Measurements from ENCODE around the gene JAK3.
"Not testable (repeated sequence)": the region's sequence is repeated elsewhere in the genome, so short reads cannot be mapped to it uniquely, and the experiment has no call there.

The JAK3 gene

DNA sequence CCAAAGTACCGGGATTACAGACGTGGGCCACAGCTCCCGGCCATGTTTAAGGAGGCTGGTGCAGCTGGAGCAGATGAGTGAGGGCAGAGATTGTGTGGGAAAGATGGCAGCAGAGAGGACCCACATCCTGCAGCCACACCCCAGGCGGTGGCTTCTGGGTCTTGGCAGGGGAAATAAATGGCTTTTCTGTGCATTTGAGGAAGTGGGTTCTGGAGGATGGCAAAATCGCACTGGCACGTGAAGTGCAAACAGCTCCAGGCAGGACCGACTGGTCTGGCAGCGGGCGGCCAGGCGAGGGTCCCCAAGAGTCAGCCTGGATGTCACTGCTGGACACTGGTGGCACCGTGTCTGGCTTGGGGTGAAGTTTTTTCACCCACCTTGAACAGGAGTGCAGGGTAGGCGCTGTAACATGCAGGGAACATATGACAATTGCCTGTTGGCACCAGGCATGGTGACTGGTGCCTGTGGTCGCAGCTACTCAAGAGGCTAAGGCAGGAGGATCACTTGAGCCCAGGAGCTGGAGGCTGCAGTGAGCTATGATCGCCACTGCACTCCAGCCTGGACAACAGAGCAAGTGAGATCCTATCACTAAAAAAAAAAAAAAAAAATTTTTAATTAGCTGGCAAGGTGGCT is 44.4 kb downstream of the JAK3 start:
- no peak for DNase-seq (ENCODE audit: low read depth in 2 of 2)

GRCh38 chr19:17802137-17802858 is 45.5 kb downstream of the JAK3 start:
- DNase-seq (ENCODE audit: low read depth in 2 of 2) = no peak

DNA sequence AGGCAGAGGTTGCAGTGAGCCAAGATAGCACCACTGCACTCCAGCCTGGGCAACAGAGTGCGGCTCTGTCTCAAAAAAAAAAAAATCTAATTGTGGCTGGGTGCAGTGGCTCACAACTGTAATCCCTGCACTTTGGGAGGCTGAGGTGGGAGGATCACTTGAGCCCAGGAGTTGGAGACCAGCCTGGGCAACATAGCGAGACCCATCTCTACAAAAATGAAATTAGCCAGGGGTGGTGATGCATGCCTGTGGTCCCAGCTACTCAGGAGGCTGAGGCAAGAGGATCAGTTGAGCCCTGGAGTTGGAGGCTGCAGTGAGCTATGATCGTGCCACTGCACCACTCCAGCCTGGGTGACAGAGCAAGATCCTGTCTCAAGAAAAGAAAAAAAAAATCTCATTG is 49.2 kb downstream of the JAK3 start:
- DNase-seq (ENCODE audit: low read depth in 2 of 2) = not testable (repeated sequence)

DNA sequence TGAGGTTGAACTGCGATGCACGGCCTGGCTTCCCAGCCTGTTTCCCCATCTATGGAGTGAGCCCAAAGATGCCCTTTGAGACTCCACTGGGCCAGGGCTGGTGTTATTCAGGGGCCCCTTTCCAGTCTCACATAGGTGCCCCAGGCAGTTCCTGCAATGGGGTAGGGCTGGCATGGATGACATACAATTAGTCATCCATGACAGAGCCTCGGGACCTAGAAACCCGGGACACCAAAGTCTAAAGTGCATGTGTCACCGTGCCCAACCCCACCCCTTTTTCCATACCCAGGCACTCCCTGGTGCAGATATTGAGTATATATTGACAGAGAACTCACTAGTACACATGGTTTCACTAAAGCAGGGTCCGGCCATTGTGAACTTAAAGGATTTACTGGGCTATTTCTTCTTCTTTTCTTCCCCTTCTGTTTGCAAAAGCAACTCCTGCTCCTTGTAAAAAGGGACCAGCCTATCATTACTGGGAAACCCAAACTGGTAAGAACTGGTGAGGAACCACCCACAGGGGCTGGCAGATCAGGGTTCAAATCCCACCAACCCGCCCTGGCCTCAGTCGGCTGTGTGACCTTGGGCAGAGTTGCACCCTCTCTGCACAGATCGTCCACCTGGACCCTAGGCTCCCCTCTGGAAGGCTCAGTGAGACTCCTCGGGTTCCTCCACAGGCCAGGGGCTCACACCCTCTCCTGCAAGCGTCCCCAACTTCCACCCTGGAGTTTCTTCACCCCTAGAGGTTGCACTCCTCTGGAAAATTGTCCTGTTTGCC is 50.2 kb downstream of the JAK3 start:
- DNase-seq (ENCODE audit: low read depth in 2 of 2) = no peak

DNA sequence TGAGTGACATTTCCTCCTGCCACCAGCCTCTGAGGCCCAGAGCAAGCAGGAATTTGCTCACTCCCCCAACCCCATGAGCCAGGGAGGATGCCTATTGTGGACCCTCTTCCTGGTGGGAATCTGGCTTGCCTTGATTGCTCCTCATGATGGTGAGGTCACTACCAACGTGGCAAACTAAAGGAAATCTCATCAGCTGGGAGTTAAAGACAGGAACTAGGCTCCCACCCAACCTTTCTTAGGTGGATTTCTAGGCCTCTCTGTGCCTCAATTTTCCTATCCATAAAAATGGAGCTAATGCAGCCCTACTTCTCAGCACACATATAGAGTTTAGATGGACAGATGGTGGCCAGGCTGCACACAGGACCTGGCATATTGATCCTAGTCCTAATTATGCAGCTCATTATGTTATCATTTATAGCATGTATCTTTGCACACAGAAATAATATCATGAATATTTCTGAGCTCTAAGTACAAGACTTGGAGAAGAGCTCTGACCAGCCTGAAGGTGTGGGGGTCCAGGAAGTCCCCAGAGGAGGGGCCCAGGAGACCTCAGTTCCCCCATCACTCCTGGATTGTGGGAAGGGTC is 50.9 kb downstream of the JAK3 start:
- no peak for DNase-seq (ENCODE audit: low read depth in 2 of 2)

DNA sequence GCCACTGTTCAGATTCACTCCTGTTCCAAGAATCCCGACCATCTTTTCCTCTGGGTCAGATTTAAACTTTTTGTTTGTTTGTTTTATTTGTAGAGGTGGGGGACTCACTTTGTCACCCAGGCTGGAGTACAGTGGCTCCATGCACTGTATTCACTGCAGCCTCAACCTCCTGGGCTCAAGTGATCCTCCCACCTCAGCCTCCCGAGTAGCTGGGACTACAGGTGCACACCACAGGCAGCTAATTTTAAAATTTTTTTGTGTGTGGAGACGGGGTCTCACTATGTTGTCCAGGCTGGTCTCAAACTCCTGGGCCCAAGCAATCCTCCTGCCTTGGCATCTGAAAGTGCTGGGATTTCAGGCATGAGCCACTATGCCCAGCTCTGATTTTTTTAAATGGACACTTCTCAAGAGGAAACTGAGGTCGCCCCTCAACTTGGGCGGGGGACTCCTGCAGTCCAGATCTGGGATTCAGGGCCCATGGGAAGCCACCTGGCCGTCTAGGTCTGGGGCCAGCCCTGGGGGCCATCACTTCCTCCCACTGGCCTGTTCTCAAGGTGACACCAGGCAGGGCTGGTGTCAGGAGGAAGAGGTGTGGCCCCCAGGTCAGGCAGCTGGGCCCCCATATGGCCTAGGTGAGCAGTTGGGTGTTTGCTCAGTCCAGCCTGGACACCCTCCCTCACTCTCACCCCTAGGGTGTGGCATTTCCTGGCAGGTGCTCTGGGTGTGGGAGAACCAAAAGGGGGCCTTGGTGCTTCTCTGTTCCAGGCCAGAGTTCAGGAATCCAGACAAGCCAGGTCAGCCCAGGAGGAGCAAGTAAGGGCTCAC is 51.6 kb downstream of the JAK3 start:
- no peak for DNase-seq (ENCODE audit: low read depth in 2 of 2)

- no peak for DNase-seq (ENCODE audit: low read depth in 2 of 2)
Observed at GRCh38 chr19:17795495-17795856, 52.3 kb downstream of the JAK3 start.

DNA sequence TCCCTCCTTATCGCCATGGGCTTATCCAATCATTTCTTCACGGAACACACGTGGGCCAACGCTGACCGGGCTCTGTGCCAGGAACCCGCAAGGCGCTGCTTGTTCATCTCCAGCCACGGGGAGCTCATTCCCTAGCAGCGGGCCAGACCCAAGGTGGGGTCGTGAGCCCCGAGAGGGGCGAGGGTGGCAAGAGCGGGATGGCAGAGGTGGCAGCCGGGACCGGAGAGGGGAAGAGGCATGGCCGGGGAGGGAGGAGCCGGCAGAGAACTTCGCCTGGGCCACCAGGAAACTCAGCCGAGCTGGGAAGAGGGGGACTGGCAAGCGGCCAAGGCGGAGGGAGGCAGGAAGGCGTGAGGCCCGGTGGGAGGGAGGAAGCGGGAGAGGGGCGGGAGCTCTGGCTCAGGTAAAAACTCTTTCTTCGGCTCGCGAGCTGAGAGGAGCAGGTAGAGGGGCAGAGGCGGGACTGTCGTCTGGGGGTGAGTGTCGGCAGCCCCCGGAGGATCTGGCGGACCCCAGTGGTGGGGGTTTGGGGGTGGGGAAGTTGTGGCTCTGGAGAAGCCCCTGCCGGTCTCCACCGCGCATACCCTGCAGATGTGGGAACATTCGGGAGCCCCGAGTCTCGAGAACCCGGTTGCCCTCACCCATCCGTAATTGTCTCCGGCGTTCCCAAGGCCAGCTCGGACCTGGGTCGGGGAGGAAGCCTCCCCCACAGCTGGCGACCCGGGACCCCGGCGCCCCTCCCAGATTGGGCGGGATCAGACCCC is 52.9 kb downstream of the JAK3 start, which contains the start of gene B3GNT3:
Gene B3GNT3, plus strand, starts transcription at position 408 of the 764 bp plus-strand sequence. CDS start 12,670 bp downstream, outside the sequence.
- no peak for DNase-seq (ENCODE audit: low read depth in 2 of 2)

GRCh38 chr19:17794412-17794730 is 53.4 kb downstream of the JAK3 start:
- DNase-seq (ENCODE audit: low read depth in 2 of 2) = no peak

GRCh38 chr19:17790059-17790780 is 57.6 kb downstream of the JAK3 start:
- no peak for DNase-seq (ENCODE audit: low read depth in 2 of 2)

- no peak for DNase-seq (ENCODE audit: low read depth in 2 of 2)
Observed at GRCh38 chr19:17788632-17789031, 59.1 kb downstream of the JAK3 start.

GRCh38 chr19:17787274-17787913 is 60.4 kb downstream of the JAK3 start:
- DNase-seq (ENCODE audit: low read depth in 2 of 2) = no peak

DNA sequence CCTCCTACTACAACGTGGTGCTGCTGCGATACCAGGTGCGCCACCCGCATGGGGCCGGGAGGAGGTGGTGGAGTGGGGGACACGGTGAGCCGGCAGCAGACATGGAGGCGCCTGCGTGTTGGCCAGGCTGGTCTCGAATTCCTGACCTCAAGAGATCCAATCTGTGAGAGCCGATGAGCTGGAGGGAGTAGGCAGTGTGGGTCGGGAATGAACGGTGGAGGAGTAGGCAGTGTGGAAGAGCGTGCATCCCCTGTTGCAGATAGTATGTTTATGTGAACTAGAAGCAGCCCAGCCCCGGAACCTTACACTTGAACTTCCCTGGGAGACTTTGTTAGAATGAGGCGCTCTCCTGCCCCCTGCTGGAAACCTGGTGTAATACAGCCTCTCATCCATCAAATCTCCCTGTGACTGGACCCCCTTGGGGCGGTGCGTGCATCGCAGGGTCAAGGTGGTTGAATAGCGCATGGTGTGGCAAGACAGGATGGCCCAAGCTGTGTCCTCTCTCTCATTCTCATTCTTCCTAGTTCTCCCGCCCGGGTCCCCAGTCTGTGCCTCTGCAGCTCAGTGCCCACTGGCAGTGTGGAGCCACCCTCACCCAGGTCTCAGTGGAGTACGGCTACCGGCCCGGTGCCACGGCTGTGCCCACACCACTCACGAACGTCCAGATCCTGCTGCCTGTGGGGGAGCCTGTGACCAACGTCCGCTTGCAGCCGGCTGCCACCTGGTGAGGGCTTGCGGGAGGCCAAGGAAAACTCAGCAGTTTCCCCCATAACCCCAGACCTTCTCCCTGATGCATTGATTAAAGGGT is 63.4 kb downstream of the JAK3 start:
- peak; percentile 62 to 67 for DNase-seq (ENCODE audit: low read depth in 2 of 2)

DNA sequence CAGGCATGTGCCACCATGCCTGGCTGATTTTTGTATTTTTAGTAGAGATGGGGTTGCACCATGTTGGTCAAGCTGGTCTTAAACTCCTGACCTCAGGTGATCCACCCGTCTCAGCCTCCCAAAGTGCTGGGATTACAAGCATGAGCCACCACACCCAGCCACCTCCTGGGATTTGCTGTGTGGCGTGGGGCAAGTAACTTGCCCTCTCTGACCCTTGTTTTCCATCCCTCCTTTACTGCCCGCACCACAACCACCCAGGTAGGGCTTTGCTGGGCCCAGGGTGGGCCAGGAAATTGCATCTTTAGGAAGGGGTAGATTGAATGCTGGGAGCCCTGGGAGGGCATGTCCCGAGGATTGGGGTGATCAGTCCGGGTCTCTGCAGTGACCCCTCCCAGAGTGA is 64.1 kb downstream of the JAK3 start:
- not testable (repeated sequence) for DNase-seq (ENCODE audit: low read depth in 2 of 2)

- DNase-seq (ENCODE audit: low read depth in 2 of 2) = no peak
Observed at GRCh38 chr19:17780781-17781180, 67.0 kb downstream of the JAK3 start.

DNA sequence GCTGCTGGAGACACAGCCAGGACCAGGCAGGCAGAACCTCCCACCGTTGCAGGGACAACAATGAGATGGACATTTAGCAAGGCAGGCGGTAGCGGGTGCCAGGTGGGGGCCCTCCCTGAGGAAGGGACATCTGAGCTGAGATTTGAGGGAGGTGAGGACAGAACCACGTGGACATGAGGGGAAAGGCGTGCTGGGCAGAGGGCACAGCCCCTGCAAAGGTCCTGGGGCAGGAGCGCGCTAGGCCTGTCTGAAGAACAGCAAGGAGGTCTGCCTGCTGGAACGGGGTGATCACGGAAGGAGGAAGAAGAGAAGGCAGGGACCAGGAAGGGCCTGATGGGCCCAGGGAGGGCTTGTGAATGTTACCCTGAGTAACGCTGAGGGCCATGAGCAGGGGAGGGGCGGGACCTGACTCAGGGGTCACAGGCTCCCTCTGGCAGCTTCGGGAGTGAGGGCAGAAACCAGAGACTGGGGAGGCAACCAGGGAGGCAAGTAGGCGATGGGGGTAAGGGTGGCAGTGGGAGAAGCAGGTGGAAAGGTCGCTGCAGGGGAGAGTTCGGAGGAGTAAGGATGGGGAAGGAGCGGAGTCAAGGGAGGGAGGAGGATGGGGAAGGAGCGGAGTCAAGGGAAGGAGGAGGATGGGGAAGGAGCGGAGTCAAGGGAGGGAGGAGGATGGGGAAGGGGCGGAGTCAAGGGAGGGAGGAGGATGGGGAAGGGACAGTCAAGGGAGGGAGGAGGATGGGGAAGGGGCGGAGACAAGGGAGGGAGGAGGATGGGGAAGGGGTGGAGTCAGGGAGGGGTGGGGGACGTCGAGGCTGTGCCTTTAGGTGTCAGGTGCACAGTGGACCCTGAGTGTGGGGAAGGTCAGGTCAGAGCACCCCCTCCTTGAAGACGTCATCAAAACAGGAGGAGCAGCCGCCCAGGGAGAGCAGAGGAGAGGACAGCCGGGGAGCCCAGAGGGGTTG is 68.5 kb downstream of the JAK3 start:
- DNase-seq (ENCODE audit: low read depth in 2 of 2) = no peak

- DNase-seq (ENCODE audit: low read depth in 2 of 2) = peak in 1 of 2 donors; percentile 33
Observed at GRCh38 chr19:17778251-17778967, 69.4 kb downstream of the JAK3 start.

Data from stimulated activated CD4-positive, alpha-beta T cell treated with anti-CD3 and anti-CD28 coated beads, Interleukin-1b, Interleukin-23, amount 100 ng/mL, for 4 hours (primary cell).